GM10248 (cell line): Measurements from ENCODE around the gene ANKRD13B.

Experiments
- CTCF ChIA-PET: fragments of 300-600 bp; sonication (Branson Sonifier 250); formaldehyde crosslinking; extraction: SDS; loops from one replicate; lab custom pipeline; 2021; ENCODE audit warnings: antibody characterized with exemption; lab: Yijun Ruan, JAX
- POLR2A ChIA-PET: fragments of 350-650 bp; sonication (Branson Sonifier 250); formaldehyde crosslinking; extraction: SDS; loops from one replicate; lab custom pipeline; 2020; ENCODE audit warnings: antibody characterized with exemption; lab: Yijun Ruan, JAX
- DNase-seq: peaks from one replicate; pipeline ENCODE4 v3.0.0; 2012; ENCODE audit errors: extremely low spot score
- CTCF ChIP-seq: IDR thresholded peaks from 2 replicates; pipeline ENCODE4 v1.5.1; 2012; ENCODE audit warnings: mild to moderate bottlenecking, low read depth; ENCODE audit errors: extremely low read depth, missing control alignments, control extremely low read depth

The ANKRD13B gene

GRCh38 chr17:29628644-29629043, 35.7 kb downstream of the ANKRD13B start:
- POLR2A ChIA-PET = no interaction called here

GRCh38 chr17:29629839-29630238, 36.9 kb downstream of the ANKRD13B start:
- ChIA-PET POLR2A (no interaction called here), CTCF (interaction anchor here (1.3 to 5.9 kb wide), 3 partner anchors 9 to 150 kb away, joined by 5 to 64 read pairs (median 8); no protein-coding TSS in a partner anchor)
- TF ChIP-seq CTCF = no peak
- no peak for DNase-seq

More at GRCh38 chr17:29628644-29629043, 35.7 kb downstream of the ANKRD13B start:
- CTCF ChIA-PET = interaction anchor here (1.3 to 5.9 kb wide), 3 partner anchors 10 to 151 kb away, joined by 5 to 64 read pairs (median 8); no protein-coding TSS in a partner anchor
- no peak for DNase-seq
- TF ChIP-seq CTCF = no peak

- POLR2A ChIA-PET = no interaction called here
- no peak for TF ChIP-seq CTCF
- CTCF ChIA-PET = interaction anchor here (1.2 kb wide), 1 partner anchor 13 kb away, joined by 5 read pairs; no protein-coding TSS in a partner anchor
- no peak for DNase-seq
Measured at GRCh38 chr17:29630630-29631193, 37.8 kb downstream of the ANKRD13B start.

- TF ChIP-seq CTCF = no peak
- ChIA-PET POLR2A (no interaction called here), CTCF (interaction anchor here (1.2 to 3.0 kb wide), 4 partner anchors 9 to 298 kb away, joined by 4 to 18 read pairs (median 4); no protein-coding TSS in a partner anchor)
- no peak for DNase-seq
Measured at GRCh38 chr17:29633886-29634285, 41.0 kb downstream of the ANKRD13B start.

GRCh38 chr17:29640413-29640812, 47.5 kb downstream of the ANKRD13B start:
- ChIA-PET POLR2A (interaction anchor here (0.5 kb wide), 1 partner anchor 145 kb away, joined by 4 read pairs; no protein-coding TSS in a partner anchor), CTCF (interaction anchor here (0.9 to 4.3 kb wide), 11 partner anchors 11 to 291 kb away, joined by 3 to 100 read pairs (median 8); no protein-coding TSS in a partner anchor)
- TF ChIP-seq CTCF = no peak
- no peak for DNase-seq

- ChIA-PET POLR2A (interaction anchor here (0.5 to 0.7 kb wide), 2 partner anchors 144 kb away, joined by 3 to 4 read pairs; no protein-coding TSS in a partner anchor), CTCF (interaction anchor here (0.7 to 4.3 kb wide), 5 partner anchors 13 to 290 kb away, joined by 3 to 21 read pairs (median 13); no protein-coding TSS in a partner anchor)
Measured at GRCh38 chr17:29640981-29641642, 48.2 kb downstream of the ANKRD13B start.

More at GRCh38 chr17:29640981-29641642, 48.2 kb downstream of the ANKRD13B start:
- no peak for DNase-seq
- TF ChIP-seq CTCF = no peak
